ENCODE results near the gene ORMDL2. TPM values are rescaled to one million over a fixed set of nuclear protein-coding genes. Genes with fewer than 3 reads are reported as not detected.

The ORMDL2 gene
- total and polyA plus RNA-seq, 10 of the 15 experiments (the other 5 are each of a cell fraction or from before 2014, with no cell fraction given): 15.0 to 135 (median 33.9) TPM

- TF ChIP-seq, protein P1, sequence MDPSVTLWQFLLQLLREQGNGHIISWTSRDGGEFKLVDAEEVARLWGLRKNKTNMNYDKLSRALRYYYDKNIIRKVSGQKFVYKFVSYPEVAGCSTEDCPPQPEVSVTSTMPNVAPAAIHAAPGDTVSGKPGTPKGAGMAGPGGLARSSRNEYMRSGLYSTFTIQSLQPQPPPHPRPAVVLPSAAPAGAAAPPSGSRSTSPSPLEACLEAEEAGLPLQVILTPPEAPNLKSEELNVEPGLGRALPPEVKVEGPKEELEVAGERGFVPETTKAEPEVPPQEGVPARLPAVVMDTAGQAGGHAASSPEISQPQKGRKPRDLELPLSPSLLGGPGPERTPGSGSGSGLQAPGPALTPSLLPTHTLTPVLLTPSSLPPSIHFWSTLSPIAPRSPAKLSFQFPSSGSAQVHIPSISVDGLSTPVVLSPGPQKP (IDR thresholded peaks at IDR 0.05; ENCODE audit: low read depth, low read length): no peak
Measured at GRCh38 chr12:55789171-55789570, 28.7 kb upstream of the ORMDL2 start (continued).

DNA sequence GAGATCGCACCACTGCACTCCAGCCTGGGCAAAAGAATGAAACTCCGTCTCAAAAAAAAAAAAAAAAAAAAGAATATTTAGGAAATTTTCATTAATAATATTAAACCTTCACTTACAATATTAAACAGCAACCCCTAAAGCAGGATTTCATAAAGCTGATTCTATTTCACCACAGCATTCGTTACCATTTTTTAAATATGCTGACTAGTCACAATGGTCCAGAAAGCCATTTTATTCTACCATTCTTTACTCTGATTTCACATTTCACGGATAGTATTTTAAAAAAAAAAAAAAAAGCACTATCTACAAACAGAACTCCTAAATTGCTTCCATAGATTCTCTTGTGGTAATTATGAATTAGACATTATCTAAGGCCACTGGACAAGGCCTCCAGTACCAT is 27.9 kb upstream of the ORMDL2 start:
- ChIA-PET CTCF (interaction anchor here (1.2 kb wide), 1 partner anchor 52 kb away, joined by 3 read pairs; no protein-coding TSS in a partner anchor), SMC1A (ENCODE audit: uncharacterized antibody, unreplicated experiment) (interaction anchor here (0.7 to 1.9 kb wide), 3 partner anchors 11 to 150 kb away, joined by 4 to 5 read pairs (median 4); no protein-coding TSS in a partner anchor), RAD21 (ENCODE audit: unreplicated experiment) (interaction anchor here (2.1 kb wide), 1 partner anchor 51 kb away, joined by 5 read pairs; no protein-coding TSS in a partner anchor), POLR2A (interaction anchor here (0.6 kb wide), 2 partner anchors 29 to 150 kb away, joined by 3 to 5 read pairs; no protein-coding TSS in a partner anchor)
- ATAC-seq (no peak), FAIRE-seq (no peak), DNase-seq (ENCODE audit: low read depth, low spot score) (no peak)
- Histone ChIP-seq H3K27me3 (replicated peaks in 1 of 2; ENCODE audit: control insufficient read depth in 2 of 2, insufficient read depth in 2 of 2, low read length in 1 of 2) (no peaks in the 10 kb centered on the region), H3K27ac (ENCODE audit: control insufficient read depth, insufficient read depth) (no peak overlapping the region), H3K4me2 (ENCODE audit: control insufficient read depth, insufficient read depth) (no peak overlapping the region), H3K4me3 (no peak overlapping the region), H3K9me3 (replicated peaks; ENCODE audit: control insufficient read depth, insufficient read depth, low read length) (no peaks in the 10 kb centered on the region), H3K36me3 (ENCODE audit: control insufficient read depth in 2 of 2, insufficient read depth in 2 of 2, low read length in 1 of 2) (peaks cover 4 to 30% of the 10 kb centered on the region in 2 experiments; a peak in 3 of 4 replicates), H3K9ac (ENCODE audit: control insufficient read depth, insufficient read depth, low read length) (no peak overlapping the region), H2AFZ (ENCODE audit: control insufficient read depth, low read depth, low read length) (no peak overlapping the region), H3K4me1 (ENCODE audit: control insufficient read depth, insufficient read depth, low read length) (no peaks in the 10 kb centered on the region), H3K79me2 (ENCODE audit: control insufficient read depth, insufficient read depth, low read length) (no peaks in the 10 kb centered on the region), H4K20me1 (ENCODE audit: control insufficient read depth, insufficient read depth) (no peaks in the 10 kb centered on the region)
- in situ Hi-C loops (cut with MboI) (no loop called here), intact Hi-C loops (cut with micrococcal nuclease; ENCODE audit: unreplicated experiment) (no loop called here)
- no TSS peak for BruUV-seq (replicated peaks)
- TF ChIP-seq BACH1 (IDR thresholded peaks at IDR 0.05; ENCODE audit: borderline replicate concordance) (no peak), IKZF1 (conservative IDR thresholded peaks at IDR 0.05) (no peak), ZZZ3 (IDR thresholded peaks at IDR 0.05; ENCODE audit: control insufficient read depth, insufficient read length, low read depth) (no peak), CUX1 (IDR thresholded peaks at IDR 0.05; ENCODE audit: insufficient replicate concordance, low read depth, low read length) (no peak), IRF4 (IDR thresholded peaks at IDR 0.05; ENCODE audit: low read depth, low read length) (no peak), PAX8 (IDR thresholded peaks at IDR 0.05) (no peak)
- TF ChIP-seq, protein P2, sequence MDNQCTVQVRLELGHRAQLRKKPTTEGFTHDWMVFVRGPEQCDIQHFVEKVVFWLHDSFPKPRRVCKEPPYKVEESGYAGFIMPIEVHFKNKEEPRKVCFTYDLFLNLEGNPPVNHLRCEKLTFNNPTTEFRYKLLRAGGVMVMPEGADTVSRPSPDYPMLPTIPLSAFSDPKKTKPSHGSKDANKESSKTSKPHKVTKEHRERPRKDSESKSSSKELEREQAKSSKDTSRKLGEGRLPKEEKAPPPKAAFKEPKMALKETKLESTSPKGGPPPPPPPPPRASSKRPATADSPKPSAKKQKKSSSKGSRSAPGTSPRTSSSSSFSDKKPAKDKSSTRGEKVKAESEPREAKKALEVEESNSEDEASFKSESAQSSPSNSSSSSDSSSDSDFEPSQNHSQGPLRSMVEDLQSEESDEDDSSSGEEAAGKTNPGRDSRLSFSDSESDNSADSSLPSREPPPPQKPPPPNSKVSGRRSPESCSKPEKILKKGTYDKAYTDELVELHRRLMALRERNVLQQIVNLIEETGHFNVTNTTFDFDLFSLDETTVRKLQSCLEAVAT (IDR thresholded peaks at IDR 0.05): no peak
- 98% methylated on average over 2 of the region's 4 CpGs for WGBS (ENCODE audit: insufficient coverage, insufficient replicate concordance, low lambda C conversion rate, missing lambda C conversion rate)

Data from GM12878 (cell line).